Aorta (tissue), 5 donors: Measurements from ENCODE around the gene TNFRSF8. TPM values are rescaled to one million over a fixed set of nuclear protein-coding genes. Genes with fewer than 3 reads are reported as not detected.

Experiments
- ATAC-seq: fragments of 200-7000 bp; cut with Tn5 transposase; one replicate; pipeline ENCODE4 v1.9.1; 2022; ENCODE audit warnings: moderate library complexity; ENCODE audit not compliant: low FRiP score
- DNase-seq, 2 donors: peaks; one replicate each; pipeline ENCODE4 v3.0.0-alpha.2; 2020
- H3K27ac ChIP-seq, 2 donors: one replicate each; pipeline ENCODE4 v1.5.1; 2013; ENCODE audit warnings: low read length in 2 of 2, mild to moderate bottlenecking in 2 of 2, moderate library complexity in 2 of 2, control low read depth in 1 of 2, inconsistent platforms in 1 of 2, low read depth in 1 of 2
- H3K27me3 ChIP-seq, 2 donors: one replicate each; pipeline ENCODE4 v1.6.1; 2013; ENCODE audit warnings: control low read depth in 1 of 2, low read length in 1 of 2, mild to moderate bottlenecking in 1 of 2, moderate library complexity in 1 of 2; ENCODE audit not compliant: insufficient read depth in 2 of 2, control insufficient read depth in 1 of 2
- H3K36me3 ChIP-seq, 2 donors: one replicate each; pipeline ENCODE4 v1.6.1; 2013; ENCODE audit warnings: control low read depth in 1 of 2, low read length in 1 of 2, mild to moderate bottlenecking in 1 of 2; ENCODE audit not compliant: insufficient read depth in 2 of 2, control insufficient read depth in 1 of 2
- H3K4me1 ChIP-seq, 2 donors: one replicate each; pipeline ENCODE4 v1.6.1; 2013; ENCODE audit warnings: low read length in 2 of 2, control low read depth in 1 of 2, mild to moderate bottlenecking in 1 of 2, moderate library complexity in 1 of 2; ENCODE audit not compliant: insufficient read depth in 2 of 2, control insufficient read depth in 1 of 2
- H3K4me3 ChIP-seq, 2 donors: one replicate each; pipeline ENCODE4 v1.5.1; 2013; ENCODE audit warnings: low read length in 2 of 2, control low read depth in 1 of 2, mild to moderate bottlenecking in 1 of 2
- H3K9me3 ChIP-seq: one replicate; pipeline ENCODE4 v1.6.1; 2013; ENCODE audit warnings: mild to moderate bottlenecking, low read length; ENCODE audit not compliant: control insufficient read depth
- WGBS, 2 donors: extraction: QIAGEN DNeasy Blood & Tissue Kit; methylation state at CpG; one replicate each; pipeline ENCODE4 v1.1.7; 2013; 5-methylcytosine and 5-hydroxymethylcytosine counted together
- intact Hi-C, 2 donors: fragments of 100-400 bp; cut with DNase I; formaldehyde crosslinking; loops; one replicate each; pipeline versions ENCODE4 v1.14.2 to v1.15.0; 2022
- polyA plus RNA-seq, 2 donors: library from polyadenylated mRNA; stranded (reverse); fragments of 200-250 nt; gene quantifications; one replicate each; pipeline ENCODE4 v1.2.3, GENCODE V29; 2013
- total RNA-seq, 2 donors: library from RNA; stranded (reverse); fragmentation: NEBNext Ultra II Directional; extraction: Animal tissue kit (Norgen Biotek cat#: 25700); gene quantifications; one replicate each; pipeline ENCODE4 v1.2.1, GENCODE V29; 2021
- donor health status: healthy with polysubstance abuse.
- donor health status: Bipolar disorder and iron deficiency.
- donor health status: DM: no; HTN: no; CAD: no.
- donor health status: DM: no; HTN: no; CAD: no.
- donor health status: DM: yes; HTN: yes; CAD: no.

Gene TNFRSF8
- total and polyA plus RNA-seq, 4 donors: 0.74 to 4.7 (median 1.3) TPM

GRCh38 chr1:12135612-12136011, 72.5 kb downstream of the TNFRSF8 start:
- Histone ChIP-seq H3K27ac (no peak overlapping the region), H3K9me3 (no peaks in the 10 kb centered on the region), H3K4me3 (no peak overlapping the region), H3K27me3 (no peaks in the 10 kb centered on the region), H3K4me1 (no peaks in the 10 kb centered on the region), H3K36me3 (no peaks in the 10 kb centered on the region)
- intact Hi-C loops: no loop called here
- WGBS, 2 donors: 15 to 25% methylated on average over 6 of the region's 6 CpGs
- peak; percentile 75 for ATAC-seq
- peak; percentile 77 to 84 for DNase-seq

- ATAC-seq (no peak), DNase-seq (no peak)
- 88 to 95% methylated on average over 8 of the region's 8 CpGs for WGBS, 2 donors
- Histone ChIP-seq H3K4me3 (no peak overlapping the region), H3K36me3 (no peaks in the 10 kb centered on the region), H3K27me3 (no peaks in the 10 kb centered on the region), H3K4me1 (no peaks in the 10 kb centered on the region), H3K27ac (no peak overlapping the region), H3K9me3 (no peaks in the 10 kb centered on the region)
- intact Hi-C loops: no loop called here
These were observed 74.0 kb downstream of the TNFRSF8 start for GRCh38 chr1:12136916-12137610.

- Histone ChIP-seq H3K36me3 (no peaks in the 10 kb centered on the region), H3K27me3 (no peaks in the 10 kb centered on the region), H3K27ac (no peak overlapping the region), H3K9me3 (no peaks in the 10 kb centered on the region), H3K4me1 (no peaks in the 10 kb centered on the region), H3K4me3 (no peak overlapping the region)
- intact Hi-C loops: no loop called here
- 68 to 75% methylated on average over 31 of the region's 31 CpGs for WGBS, 2 donors
- no peak for ATAC-seq
- no peak for DNase-seq
These were observed 75.4 kb downstream of the TNFRSF8 start for GRCh38 chr1:12138196-12139168.

DNA sequence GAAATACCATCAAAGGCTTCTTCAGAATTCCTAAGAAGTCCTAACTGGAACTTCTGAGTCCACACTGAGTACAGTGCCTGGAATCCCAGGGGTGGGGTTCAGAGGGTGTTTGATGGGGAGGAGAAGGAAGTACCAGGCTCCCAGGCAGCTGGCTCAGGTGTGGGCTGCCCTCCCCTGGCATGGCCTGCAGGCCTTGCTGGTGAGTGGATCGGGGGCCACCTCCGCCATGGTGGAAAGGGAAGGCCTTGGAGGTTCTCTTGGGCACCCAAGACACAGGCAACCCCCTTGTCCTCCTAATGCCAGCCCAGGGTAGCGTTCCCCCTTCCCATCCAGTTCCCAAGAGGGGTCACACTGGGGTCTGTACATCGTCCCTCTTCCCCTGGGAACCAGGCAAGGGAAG, 76.9 kb downstream of the TNFRSF8 start:
- Histone ChIP-seq H3K36me3 (no peaks in the 10 kb centered on the region), H3K9me3 (no peaks in the 10 kb centered on the region), H3K4me1 (no peaks in the 10 kb centered on the region), H3K27me3 (no peaks in the 10 kb centered on the region), H3K27ac (no peak overlapping the region), H3K4me3 (no peak overlapping the region)
- intact Hi-C loops: no loop called here
- DNase-seq: no peak
- WGBS, 2 donors: 86 to 96% methylated on average over 4 of the region's 4 CpGs
- no peak for ATAC-seq

DNA sequence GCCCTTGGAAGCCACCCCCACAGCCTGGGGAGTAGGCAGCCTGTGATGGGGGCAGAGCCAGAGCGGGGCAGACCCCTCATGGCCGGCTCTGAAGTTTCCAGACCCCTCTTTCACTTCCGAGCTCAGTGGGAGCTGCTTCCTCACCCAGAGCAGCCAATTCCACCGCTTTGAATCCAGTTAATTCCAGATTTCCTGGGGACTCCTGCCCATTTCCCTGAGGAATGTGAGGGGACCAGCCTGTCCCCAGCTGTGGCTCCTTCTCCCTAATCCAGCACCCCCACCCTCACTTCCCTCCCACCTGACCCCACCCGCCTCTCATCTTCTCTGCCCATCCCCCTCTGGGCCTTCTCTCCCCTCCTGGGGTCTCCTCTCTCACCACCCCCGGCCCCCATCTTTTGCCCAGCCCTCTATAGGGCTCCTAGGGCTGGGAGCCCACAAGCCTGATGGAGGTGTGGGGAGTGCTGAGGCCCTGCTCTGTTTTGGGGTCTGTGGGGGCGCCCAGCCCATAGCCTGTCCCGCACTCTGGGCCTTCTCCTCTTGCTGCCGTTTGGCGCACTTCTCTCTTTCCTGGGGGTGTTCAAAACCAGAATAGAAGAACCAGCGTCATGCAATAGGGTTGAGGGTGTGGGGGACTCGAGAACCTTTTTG, 77.5 kb downstream of the TNFRSF8 start:
- intact Hi-C loops: no loop called here
- no peaks in the 10 kb centered on the region for H3K4me1 ChIP-seq
- H3K27ac ChIP-seq: no peak overlapping the region
- H3K4me3 ChIP-seq: no peak overlapping the region
- H3K36me3 ChIP-seq: no peaks in the 10 kb centered on the region
- 84 to 87% methylated on average over 12 of the region's 12 CpGs for WGBS, 2 donors
- DNase-seq: no peak
- H3K27me3 ChIP-seq: no peaks in the 10 kb centered on the region
- no peak for ATAC-seq
- H3K9me3 ChIP-seq: no peaks in the 10 kb centered on the region

- Histone ChIP-seq H3K36me3 (no peaks in the 10 kb centered on the region), H3K9me3 (no peaks in the 10 kb centered on the region), H3K4me3 (no peak overlapping the region), H3K27me3 (no peaks in the 10 kb centered on the region), H3K27ac (no peak overlapping the region), H3K4me1 (no peaks in the 10 kb centered on the region)
- ATAC-seq (no peak), DNase-seq (no peak)
- intact Hi-C loops: no loop called here
- 77 to 81% methylated on average over 21 of the region's 21 CpGs for WGBS, 2 donors
These were observed 78.2 kb downstream of the TNFRSF8 start for GRCh38 chr1:12141163-12141850.

DNA sequence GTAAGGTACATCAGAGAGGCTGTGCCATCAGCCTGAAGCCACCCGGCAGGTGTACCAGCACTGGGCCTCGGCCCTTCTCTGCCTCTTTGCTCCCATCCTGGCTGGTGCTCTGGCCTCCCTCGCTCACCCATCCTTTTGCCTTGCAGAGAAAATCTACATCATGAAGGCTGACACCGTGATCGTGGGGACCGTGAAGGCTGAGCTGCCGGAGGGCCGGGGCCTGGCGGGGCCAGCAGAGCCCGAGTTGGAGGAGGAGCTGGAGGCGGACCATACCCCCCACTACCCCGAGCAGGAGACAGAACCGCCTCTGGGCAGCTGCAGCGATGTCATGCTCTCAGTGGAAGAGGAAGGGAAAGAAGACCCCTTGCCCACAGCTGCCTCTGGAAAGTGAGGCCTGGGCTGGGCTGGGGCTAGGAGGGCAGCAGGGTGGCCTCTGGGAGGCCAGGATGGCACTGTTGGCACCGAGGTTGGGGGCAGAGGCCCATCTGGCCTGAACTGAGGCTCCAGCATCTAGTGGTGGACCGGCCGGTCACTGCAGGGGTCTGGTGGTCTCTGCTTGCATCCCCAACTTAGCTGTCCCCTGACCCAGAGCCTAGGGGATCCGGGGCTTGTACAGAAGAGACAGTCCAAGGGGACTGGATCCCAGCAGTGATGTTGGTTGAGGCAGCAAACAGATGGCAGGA, 79.2 kb downstream of the TNFRSF8 start:
- Histone ChIP-seq H3K4me3 (no peak overlapping the region), H3K36me3 (no peaks in the 10 kb centered on the region), H3K27ac (no peak overlapping the region), H3K4me1 (no peaks in the 10 kb centered on the region), H3K27me3 (no peaks in the 10 kb centered on the region), H3K9me3 (no peaks in the 10 kb centered on the region)
- ATAC-seq (no peak), DNase-seq (peak in 1 of 2 donors; percentile 71)
- 92 to 93% methylated on average over 18 of the region's 18 CpGs for WGBS, 2 donors
- intact Hi-C loops: no loop called here
